ENCODE results near the gene DSTN.

The DSTN gene

GRCh38 chr20:17569616-17570346, at the start of gene DSTN:
TSS of gene DSTN (plus strand) at chr20:17570075. CDS start at chr20:17570209, 134 bp downstream.
- peak; percentile 85 for DNase-seq (ENCODE audit: low spot score)

- peak; percentile 64 for DNase-seq (ENCODE audit: low spot score)
These were observed 49.3 kb upstream of the DSTN start for GRCh38 chr20:17520583-17520982.

- DNase-seq (ENCODE audit: low spot score), result no peak
These were observed 47.3 kb upstream of the DSTN start for GRCh38 chr20:17522528-17522927.

- DNase-seq (ENCODE audit: low spot score), result no peak
These were observed 46.5 kb upstream of the DSTN start for GRCh38 chr20:17523326-17523725.

GRCh38 chr20:17524560-17524959, 45.3 kb upstream of the DSTN start:
- no peak for DNase-seq (ENCODE audit: low spot score)

GRCh38 chr20:17525132-17525531, 44.7 kb upstream of the DSTN start:
- DNase-seq (ENCODE audit: low spot score), result no peak

GRCh38 chr20:17525650-17526049, 44.2 kb upstream of the DSTN start:
- no peak for DNase-seq (ENCODE audit: low spot score)

- DNase-seq (ENCODE audit: low spot score), result no peak
These were observed 40.3 kb upstream of the DSTN start for GRCh38 chr20:17529586-17529985.

- DNase-seq (ENCODE audit: low spot score), result no peak
These were observed 39.7 kb upstream of the DSTN start for GRCh38 chr20:17530153-17530552.

GRCh38 chr20:17530716-17531664, 38.9 kb upstream of the DSTN start, which contains the start of gene BFSP1:
TSS of gene BFSP1 (minus strand) at chr20:17531379. CDS start at chr20:17531329, 50 bp downstream.
- peak; percentile 44 for DNase-seq (ENCODE audit: low spot score)

GRCh38 chr20:17531665-17532025, 38.2 kb upstream of the DSTN start:
- DNase-seq (ENCODE audit: low spot score), result no peak

- no peak for DNase-seq (ENCODE audit: low spot score)
These were observed 36.5 kb upstream of the DSTN start for GRCh38 chr20:17533396-17533795.

- no peak for DNase-seq (ENCODE audit: low spot score)
These were observed 35.8 kb upstream of the DSTN start for GRCh38 chr20:17534077-17534476.

- DNase-seq (ENCODE audit: low spot score), result peak; percentile 69
These were observed 32.9 kb upstream of the DSTN start for GRCh38 chr20:17536944-17537444.

- no peak for DNase-seq (ENCODE audit: low spot score)
These were observed 31.9 kb upstream of the DSTN start for GRCh38 chr20:17537959-17538358.

- no peak for DNase-seq (ENCODE audit: low spot score)
These were observed 31.2 kb upstream of the DSTN start for GRCh38 chr20:17538517-17539170.

- no peak for DNase-seq (ENCODE audit: low spot score)
These were observed 28.3 kb upstream of the DSTN start for GRCh38 chr20:17541596-17541995.

GRCh38 chr20:17541996-17542395, 27.9 kb upstream of the DSTN start:
- DNase-seq (ENCODE audit: low spot score), result no peak

- no peak for DNase-seq (ENCODE audit: low spot score)
These were observed 27.4 kb upstream of the DSTN start for GRCh38 chr20:17542481-17542880.

- DNase-seq (ENCODE audit: low spot score), result no peak
These were observed 26.9 kb upstream of the DSTN start for GRCh38 chr20:17542993-17543412.

GRCh38 chr20:17543531-17544131, 26.2 kb upstream of the DSTN start:
- no peak for DNase-seq (ENCODE audit: low spot score)

GRCh38 chr20:17545127-17545526, 24.7 kb upstream of the DSTN start:
- DNase-seq (ENCODE audit: low spot score), result no peak

All from kidney capillary endothelial cell (primary cell).